HG02870 (cell line): ENCODE results near the gene MTA3.
"Not testable (repeated sequence)": the region's sequence is repeated elsewhere in the genome, so short reads cannot be mapped to it uniquely, and the experiment has no call there.

Experiments
- ATAC-seq: cut with Tn5 transposase; IDR thresholded peaks from one replicate; pipeline ENCODE4 v1.9.1; 2021; ENCODE audit warnings: mild to moderate bottlenecking, moderate library complexity; ENCODE audit not compliant: unreplicated experiment

MTA3 gene

DNA sequence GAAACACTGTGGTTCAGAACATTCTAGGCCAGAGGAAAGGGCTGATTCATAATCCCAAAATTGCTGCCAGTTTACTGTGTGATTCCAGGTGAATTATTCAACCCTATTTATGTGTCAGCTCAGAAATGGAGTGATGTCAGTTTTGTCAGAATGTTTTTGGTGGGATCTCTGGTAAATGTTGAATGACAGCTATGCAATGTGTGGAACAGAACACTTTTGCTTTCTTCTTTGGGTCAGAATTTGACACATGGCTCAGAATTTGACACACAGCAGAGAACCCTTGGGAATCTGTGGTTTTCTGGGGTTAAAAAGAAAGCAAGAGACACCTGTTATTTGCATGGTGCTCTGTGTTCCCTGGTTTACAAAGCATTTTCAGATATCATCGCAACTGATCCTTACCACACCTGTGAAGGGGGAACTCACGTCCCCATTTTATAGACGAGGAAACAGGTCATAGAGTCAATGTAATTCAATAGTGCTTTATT lies 1.6 kb upstream of the MTA3 start:
- ATAC-seq: peak; percentile 41

- peak; percentile 9 for ATAC-seq
Measured at GRCh38 chr2:42567364-42567763, 1.1 kb upstream of the MTA3 start.

DNA sequence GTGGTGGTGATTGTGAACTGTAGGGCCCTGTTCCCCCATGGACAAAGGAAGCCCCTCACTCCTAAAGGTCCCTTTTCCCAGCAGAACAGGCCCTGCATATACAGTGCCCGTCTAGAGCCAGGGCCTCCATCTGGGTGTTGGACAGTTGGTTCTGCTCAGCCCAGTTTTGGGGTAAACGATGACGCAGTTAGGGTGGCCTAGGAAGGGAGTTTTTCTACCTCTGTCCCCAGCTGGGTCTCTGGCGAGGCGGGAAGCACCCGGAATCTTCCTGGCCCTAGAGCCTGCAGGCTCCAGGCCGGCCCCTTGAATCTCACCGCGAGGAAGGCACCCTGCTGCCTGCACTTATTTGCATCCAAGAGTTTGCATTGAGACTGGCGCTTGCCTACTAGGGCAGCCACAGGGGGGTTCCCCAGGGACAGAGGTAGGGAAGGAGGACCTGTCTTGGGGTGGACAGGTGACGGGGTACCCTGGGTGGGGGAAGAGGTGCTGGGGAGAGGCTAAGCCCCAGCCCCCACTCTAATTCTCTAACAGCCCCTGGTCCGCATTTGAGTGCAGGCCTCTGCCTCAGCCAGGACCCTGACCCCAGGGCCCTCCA lies 529 bp upstream of the MTA3 start:
- peak; percentile 48 for ATAC-seq

GRCh38 chr2:42569116-42569711 lies 782 bp downstream of the MTA3 start:
- ATAC-seq: no peak

- ATAC-seq: no peak
Measured at GRCh38 chr2:42569883-42570282, 1.5 kb downstream of the MTA3 start.

DNA sequence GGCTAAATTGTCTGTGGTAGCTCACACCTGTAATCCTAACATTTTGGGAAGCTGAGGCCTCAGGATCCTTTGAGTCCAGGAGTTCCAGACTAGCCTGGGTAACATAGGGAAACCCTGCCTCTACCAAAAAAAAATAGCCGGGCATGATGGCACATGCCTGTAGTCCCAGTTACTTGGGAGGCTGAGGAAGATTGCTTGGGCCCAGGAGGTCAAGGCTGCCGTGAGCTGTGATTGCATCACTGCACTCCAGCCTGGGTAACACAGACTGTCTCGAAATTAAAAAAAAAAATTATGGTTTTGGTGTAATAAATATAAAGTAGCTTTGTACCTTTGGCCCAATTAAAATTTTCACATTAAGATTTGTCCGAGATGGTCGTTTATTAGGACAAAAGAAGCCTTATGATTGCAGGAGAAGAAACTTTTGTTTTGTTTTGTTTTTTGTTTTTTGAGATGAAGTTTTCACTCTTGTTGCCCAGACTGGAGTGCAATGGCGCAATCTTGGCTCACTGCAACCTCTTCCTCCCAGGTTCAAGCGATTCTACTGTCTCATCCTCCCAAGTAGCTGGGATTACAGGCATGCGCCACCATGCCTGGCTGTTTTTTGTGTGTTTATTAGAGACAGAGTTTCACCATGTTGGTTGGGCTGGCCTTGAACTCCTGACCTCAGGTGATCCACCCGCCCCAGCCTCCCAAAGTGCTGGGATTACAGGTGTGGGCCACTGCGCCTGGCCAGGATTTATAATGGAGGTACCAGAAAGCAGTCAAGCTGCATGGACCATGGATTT lies 4.1 kb downstream of the MTA3 start:
- no peak for ATAC-seq

- no peak for ATAC-seq
Measured at GRCh38 chr2:42573256-42573655, 4.8 kb downstream of the MTA3 start.

DNA sequence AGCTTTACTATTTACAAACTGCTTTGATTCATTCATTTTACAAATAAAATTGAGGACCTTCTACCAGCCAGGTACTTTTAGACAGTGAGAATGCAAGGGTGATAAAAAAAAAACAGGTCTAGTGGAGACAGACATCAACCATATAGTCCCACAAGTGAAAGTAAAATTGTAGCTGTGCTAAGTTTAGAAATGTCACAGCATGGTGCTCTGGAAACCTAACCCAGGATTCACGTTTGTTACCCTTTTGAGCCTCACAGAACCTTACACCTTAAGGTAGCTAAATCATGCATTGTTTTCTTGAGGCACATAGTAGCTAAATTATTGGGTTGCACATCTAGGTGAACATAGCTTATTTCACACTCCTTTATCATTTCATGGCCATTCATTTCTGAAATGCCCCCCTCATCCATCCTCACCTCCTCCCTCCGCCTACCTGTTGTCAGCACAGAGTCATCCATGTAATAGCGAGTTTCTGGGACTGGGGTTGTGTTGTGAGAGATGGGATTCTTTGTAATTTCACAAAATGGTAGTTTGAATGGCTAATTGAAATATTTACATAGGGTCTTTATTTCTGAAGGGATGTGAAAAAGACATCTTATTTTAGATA lies 7.1 kb downstream of the MTA3 start:
- ATAC-seq: peak; percentile 53

DNA sequence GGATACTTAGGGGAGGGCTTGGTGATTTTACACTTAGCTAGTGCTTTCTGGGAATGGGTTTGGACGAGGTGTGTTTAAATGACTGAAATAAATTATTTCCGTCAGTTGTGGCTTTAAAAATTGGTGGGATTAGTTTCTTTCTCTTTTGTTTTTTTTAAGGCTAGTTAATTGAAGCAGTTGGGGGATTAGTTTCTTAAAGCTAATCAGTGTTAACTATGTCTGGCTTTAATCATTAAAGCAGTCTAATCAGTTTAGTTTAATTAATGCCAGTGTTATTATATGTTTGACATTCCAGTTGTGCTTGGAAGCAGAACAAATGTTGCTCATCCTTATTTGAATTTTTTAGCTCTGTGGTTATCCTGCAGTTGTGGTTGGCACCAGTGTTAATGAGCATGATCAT lies 10.2 kb downstream of the MTA3 start:
- ATAC-seq: no peak

DNA sequence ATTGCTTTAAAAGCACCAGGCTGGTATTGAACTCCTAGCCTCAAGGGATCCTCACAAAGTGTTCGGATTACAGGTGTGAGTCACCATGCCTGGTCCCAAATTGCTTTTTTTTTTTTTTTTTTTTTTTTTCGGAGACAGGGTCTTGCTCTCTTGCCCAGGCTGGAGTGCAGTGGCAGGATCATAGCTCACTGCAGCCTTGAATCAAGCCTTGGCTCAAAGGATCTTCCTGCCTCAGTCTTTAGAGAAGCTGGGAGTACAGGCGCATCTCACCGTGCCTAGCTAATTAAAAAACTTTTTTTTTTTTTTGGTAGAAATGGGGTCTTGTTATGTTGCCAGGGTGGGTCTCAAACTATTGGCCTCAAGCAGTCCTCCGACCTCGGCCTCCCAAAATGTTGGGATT lies 12.8 kb downstream of the MTA3 start:
- ATAC-seq: no peak

- not testable (repeated sequence) for ATAC-seq
Measured at GRCh38 chr2:42584628-42585027, 16.2 kb downstream of the MTA3 start.

DNA sequence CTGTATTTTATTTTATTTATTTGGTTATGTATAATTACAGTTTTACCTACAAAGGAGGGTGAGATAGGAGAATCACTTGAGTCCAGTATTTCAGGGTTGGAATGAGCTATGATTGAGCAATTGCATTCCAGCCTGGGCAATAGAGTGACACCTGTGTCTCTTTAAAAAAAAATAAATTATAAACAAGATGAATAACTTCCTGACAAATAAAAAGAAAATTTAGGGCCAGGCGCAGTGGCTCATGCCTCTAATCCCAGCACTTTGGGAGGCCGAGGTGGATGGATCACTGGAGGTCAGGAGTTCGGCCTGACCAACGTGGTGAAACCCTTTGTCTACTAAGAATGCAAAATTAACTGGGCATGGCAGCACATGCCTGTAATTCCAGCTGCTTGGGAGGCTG lies 17.3 kb downstream of the MTA3 start:
- ATAC-seq: no peak

DNA sequence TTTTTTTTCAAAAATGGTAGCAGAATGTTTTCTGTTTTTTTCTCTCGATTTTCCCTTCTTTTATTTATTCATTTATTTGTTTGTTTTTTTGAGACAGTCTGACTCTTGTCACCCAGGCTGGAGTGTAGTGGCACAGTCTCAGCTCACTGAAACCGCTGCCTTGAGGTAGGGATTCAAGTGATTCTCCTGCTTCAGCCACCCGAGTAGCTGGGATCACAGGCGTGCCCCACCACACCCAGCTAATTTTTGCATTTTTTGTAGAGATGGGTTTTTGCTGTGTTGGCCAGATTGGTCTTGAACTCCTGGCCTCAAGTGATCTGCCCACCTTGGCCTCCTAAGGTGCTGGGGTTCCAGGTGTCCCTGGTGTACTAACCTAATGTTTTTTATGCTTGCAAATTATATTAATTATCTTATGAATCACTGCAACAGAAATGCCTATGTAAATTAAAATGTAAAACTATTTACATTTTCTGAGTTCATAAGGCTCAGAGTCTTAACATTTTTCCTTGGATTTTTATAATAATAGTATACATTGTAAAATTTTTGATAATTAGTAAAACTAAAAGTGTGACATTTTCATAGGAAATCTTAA lies 19.2 kb downstream of the MTA3 start:
- ATAC-seq: no peak

DNA sequence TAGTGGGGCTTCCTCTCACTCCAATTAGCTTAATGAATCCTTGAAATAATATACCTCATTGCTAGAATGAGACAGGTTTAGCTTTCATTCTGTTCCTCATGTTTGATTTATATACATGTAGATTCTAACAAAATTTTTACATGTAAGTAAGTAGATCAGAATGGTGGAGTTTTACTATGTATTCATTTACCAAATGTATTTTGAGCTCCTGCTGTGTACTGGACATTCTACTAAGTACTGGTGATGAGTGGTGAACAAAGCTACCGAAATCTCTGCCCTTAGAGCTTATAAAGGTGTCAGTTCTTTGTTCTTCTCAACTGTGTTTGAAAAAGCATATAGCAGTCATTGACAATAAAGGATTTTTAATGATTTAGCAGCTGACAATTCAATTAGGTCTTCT lies 19.7 kb downstream of the MTA3 start:
- ATAC-seq: no peak

- ATAC-seq: no peak
Measured at GRCh38 chr2:42590176-42590575, 21.7 kb downstream of the MTA3 start.

DNA sequence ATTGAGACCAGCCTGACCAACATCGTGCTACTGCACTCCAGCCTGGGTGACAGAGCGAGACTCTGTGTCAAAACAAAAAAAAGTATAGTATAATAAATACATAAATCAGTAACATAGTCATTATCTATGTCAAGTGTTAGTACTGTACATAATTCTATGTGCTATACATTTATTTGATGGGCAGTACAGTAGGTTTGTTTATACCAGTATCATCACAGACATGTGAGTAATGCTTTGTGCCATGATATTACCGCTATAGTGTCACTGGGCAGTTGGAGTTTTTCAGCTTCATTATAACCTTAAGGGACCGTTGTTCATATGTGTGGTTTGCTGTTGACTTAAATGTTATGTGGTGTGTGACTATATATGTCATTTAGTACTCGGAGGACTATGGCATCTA lies 24.9 kb downstream of the MTA3 start:
- no peak for ATAC-seq

GRCh38 chr2:42598656-42599055 lies 30.2 kb downstream of the MTA3 start:
- ATAC-seq: no peak

DNA sequence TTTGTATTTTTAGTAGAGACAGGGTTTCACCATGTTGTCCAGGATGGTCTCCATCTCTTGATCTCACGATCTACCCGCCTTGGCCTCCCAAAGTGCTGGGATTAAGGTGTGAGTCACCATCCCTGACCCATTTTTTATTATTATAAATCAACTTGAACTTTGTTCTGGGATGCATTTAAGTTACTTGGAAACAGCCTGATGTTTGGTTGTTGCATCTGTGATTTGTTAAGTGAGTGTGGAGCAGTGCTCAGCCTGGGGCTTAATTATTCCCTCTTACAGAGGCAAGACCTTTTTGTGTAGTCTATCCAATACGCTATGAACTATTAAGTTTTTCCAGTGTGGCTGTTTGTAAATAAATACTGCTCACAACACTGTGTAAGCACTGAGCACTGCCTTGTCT lies 32.6 kb downstream of the MTA3 start:
- ATAC-seq: no peak

DNA sequence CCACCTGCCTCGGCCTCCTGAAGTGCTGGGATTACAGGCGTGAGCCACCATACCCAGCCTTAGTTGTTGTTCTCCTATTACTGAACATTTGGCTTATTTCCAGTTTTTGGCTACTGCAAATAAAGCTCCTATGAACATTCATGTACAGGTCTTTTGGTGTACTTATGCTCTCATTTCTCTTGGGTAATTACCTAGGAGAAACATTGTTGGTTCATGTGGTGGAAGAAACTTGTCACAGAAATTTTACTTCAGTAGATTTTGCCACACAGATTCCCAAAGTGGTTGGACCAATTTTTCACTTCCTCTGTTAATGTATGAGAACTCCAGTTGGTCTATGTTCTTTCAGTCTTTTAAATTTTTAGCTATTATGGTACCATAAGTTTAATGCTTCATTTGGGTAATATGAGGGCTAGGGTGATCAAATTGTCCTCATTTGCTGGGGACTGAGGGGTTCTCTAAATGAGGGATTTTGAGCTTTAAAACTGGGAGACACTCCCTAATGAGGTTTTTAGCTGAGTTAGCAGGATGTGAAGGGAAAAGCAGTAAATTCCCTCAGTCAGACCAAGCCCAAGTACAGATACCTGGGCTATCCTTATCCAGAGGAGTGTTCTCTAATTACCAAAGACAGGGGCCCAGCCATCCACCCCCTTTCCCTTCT lies 33.9 kb downstream of the MTA3 start:
- ATAC-seq: no peak

DNA sequence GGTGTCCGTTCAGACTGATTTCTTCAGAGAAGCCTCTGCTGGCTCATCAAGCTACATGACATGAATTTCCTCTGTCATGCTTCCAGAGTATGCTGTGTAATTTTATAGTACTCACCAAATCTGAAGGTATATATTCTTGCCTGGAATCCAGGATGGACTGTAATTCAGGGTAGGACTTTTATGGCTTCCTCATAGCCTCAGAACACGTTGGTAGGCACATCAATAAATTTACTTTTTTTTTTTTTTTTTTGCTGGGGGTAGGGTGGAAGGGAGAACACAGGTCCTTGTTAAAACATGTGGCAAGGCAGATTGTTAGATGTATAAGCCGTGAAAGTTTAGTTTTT lies 34.4 kb downstream of the MTA3 start:
- no peak for ATAC-seq

GRCh38 chr2:42604341-42604867 lies 36.0 kb downstream of the MTA3 start:
- ATAC-seq: not testable (repeated sequence)
